22Rv1 (cell line): ENCODE results near the gene CDK11B.

ENCODE experiments used
- CTCF ChIP-seq: fragments of 450-650 bp; IDR thresholded peaks from 2 replicates; pipeline ENCODE4 v1.5.1; 2017; ENCODE audit warnings: mild to moderate bottlenecking
- ZFX ChIP-seq: fragments of 450-650 bp; IDR thresholded peaks from 2 replicates; pipeline ENCODE4 v1.6.1; 2017; ENCODE audit warnings: antibody characterized with exemption, borderline replicate concordance

- TF ChIP-seq CTCF (no peak), ZFX (no peak)
Measured at GRCh38 chr1:1612104-1612400, 46.8 kb downstream of the CDK11B start.
